ENCODE results near the gene KLF6.

DNA sequence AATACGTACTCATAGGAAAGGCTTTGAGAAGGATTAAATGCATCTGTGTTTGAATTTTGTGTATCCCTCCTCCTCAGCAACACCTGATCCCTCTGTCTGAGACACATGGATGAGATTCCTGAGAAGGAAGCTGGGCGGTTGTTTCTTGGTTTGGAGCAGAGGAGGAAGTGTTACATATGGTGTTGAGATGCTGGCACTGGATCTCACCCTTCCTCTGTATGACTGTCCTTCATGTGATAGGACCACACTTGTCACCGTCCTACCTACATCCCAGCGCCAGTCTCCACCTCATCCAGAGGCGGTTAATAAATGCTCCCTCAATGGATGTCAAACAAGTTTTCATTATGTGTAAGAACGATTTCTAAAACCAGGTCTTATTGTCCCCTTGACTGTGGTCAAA, 49.4 kb upstream of the KLF6 start:
- TF ChIP-seq, protein P1, sequence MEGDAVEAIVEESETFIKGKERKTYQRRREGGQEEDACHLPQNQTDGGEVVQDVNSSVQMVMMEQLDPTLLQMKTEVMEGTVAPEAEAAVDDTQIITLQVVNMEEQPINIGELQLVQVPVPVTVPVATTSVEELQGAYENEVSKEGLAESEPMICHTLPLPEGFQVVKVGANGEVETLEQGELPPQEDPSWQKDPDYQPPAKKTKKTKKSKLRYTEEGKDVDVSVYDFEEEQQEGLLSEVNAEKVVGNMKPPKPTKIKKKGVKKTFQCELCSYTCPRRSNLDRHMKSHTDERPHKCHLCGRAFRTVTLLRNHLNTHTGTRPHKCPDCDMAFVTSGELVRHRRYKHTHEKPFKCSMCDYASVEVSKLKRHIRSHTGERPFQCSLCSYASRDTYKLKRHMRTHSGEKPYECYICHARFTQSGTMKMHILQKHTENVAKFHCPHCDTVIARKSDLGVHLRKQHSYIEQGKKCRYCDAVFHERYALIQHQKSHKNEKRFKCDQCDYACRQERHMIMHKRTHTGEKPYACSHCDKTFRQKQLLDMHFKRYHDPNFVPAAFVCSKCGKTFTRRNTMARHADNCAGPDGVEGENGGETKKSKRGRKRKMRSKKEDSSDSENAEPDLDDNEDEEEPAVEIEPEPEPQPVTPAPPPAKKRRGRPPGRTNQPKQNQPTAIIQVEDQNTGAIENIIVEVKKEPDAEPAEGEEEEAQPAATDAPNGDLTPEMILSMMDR (IDR thresholded peaks at IDR 0.05): no peak
- no peak for TF ChIP-seq EP300 (IDR thresholded peaks at IDR 0.05; ENCODE audit: low read depth)
- no peak for TF ChIP-seq POLR2A (IDR thresholded peaks at IDR 0.05)
- no peak for TF ChIP-seq POLR2AphosphoS5 (IDR thresholded peaks at IDR 0.05)

All from transverse colon (tissue), 4 donors.